GM18505 (cell line): ENCODE results near the gene NFIA.

Experiments
- ATAC-seq: cut with Tn5 transposase; IDR thresholded peaks from one replicate; pipeline ENCODE4 v1.9.1; 2021; ENCODE audit not compliant: unreplicated experiment
- POLR2A ChIP-seq: IDR thresholded peaks from 4 replicates; pipeline ENCODE4 v1.6.1; 2011; ENCODE audit warnings: borderline replicate concordance; ENCODE audit not compliant: insufficient read depth, insufficient read length; ENCODE audit errors: extremely low read depth

The NFIA gene

DNA sequence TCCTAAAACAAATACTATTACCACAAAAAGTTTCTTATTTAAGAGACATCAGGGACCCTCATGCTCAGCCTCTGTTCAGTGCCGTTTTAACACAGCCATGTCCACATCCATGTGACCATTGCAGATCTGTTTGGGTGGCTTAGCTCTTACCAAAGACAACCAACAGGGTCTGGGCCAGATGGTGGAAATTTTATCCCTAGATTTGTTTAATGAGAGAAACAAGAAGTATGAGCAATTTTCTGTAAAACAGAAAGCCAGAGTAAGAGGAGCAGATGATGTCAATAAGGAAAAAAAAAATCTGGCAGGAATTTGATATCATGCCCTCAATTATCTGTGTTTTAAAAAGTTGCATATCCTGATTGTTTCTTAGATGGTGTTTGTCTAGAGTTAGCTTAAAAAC lies 342.7 kb downstream of the NFIA start:
- no peak for TF ChIP-seq POLR2A
- ATAC-seq = no peak

- no peak for ATAC-seq
- TF ChIP-seq POLR2A = no peak
Measured at GRCh38 chr1:61426254-61426653, 343.9 kb downstream of the NFIA start.

DNA sequence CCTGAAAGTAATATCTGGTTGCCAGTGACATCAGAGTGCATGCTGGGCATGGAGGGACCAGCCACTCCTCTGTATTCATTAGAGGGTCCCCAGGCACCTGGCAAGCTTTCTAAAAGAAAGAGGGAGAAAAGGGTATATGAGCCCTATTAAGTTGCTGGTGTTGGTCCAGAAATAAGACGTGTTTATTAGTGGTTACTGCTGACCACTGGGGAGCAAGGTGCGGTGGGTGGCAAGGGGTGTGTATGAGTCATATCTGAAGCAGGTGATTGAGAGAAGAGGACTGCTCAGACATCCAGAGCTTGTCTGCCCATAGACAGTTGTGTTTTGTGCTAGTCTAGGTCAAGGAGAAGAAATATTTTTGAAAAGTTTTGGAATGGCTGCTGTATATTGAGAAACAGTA lies 344.5 kb downstream of the NFIA start:
- ATAC-seq = no peak
- TF ChIP-seq POLR2A = no peak

GRCh38 chr1:61427510-61427909 lies 345.1 kb downstream of the NFIA start:
- no peak for TF ChIP-seq POLR2A
- ATAC-seq = no peak

DNA sequence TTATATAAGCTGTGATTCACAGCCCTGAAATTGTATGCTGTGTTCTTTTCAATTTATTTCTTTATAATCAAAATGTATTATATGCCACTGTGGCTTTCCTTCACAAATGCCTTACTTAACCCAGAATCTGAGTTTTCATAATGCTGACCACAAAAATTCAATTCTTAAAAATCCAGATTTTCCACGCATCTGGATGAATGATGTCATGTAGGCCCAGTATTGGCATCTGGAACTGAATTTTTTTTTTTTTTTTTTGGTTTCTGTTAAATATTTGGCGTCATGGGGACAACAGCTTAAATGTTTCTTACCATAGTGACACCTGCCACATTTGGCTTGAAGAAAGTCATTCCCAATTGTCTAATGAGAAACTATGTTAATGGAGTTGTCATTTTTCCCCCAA lies 345.8 kb downstream of the NFIA start:
- no peak for ATAC-seq
- no peak for TF ChIP-seq POLR2A

- no peak for ATAC-seq
- no peak for TF ChIP-seq POLR2A
Measured at GRCh38 chr1:61432616-61433388, 350.4 kb downstream of the NFIA start.

- ATAC-seq = no peak
- no peak for TF ChIP-seq POLR2A
Measured at GRCh38 chr1:61433646-61434045, 351.3 kb downstream of the NFIA start.

GRCh38 chr1:61434276-61434675 lies 351.9 kb downstream of the NFIA start:
- TF ChIP-seq POLR2A = no peak
- no peak for ATAC-seq

GRCh38 chr1:61435226-61435625 lies 352.9 kb downstream of the NFIA start:
- no peak for ATAC-seq
- no peak for TF ChIP-seq POLR2A

DNA sequence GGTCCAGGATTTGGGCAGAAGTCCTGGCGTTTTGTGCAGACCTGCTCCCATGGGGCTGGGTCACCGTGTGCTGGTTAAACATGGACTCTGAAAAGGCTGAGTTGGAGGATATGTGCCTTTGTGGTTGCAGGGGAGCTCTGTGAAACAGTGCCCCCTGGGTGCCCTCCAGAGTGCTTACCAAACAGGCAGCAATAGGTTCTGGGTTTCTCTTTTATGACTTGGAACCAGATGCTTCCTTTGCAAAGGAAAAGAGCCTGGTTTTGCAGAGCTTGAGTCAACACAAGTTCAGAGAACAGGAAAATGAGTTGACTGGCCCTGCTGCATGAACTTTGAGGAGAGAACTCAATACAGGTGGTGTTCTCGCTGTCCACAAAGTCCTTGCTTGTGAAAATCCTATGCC lies 353.7 kb downstream of the NFIA start:
- no peak for TF ChIP-seq POLR2A
- ATAC-seq = no peak

- no peak for TF ChIP-seq POLR2A
- no peak for ATAC-seq
Measured at GRCh38 chr1:61436491-61437120, 354.2 kb downstream of the NFIA start.

- TF ChIP-seq POLR2A = no peak
- ATAC-seq = no peak
Measured at GRCh38 chr1:61439234-61439633, 356.9 kb downstream of the NFIA start.

DNA sequence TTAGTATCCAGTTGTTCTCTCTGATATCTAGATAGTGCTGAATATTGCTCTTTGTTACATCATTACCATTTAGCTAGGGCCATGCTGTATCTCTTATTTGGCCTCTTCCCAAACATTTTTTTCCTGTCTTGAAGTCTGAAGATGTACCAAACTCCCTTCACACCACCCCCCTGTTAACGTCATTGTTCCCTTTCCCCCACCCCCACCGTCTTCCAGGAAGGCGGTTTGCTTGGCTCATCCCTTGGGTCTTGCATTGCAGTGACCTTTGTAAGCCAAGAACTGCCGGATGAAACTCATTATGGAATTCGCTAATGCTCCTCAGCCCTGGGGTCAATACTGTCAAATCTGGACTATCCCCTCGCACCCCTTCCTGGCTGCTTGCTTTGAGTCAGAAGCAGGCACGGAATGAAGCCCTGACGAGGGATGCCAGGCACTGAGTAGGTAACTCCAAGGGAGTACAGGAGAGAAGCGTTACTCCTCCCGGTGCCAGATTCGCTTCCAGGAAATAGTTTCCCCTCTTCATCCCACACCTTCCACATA lies 359.4 kb downstream of the NFIA start:
- TF ChIP-seq POLR2A = no peak
- ATAC-seq = no peak

DNA sequence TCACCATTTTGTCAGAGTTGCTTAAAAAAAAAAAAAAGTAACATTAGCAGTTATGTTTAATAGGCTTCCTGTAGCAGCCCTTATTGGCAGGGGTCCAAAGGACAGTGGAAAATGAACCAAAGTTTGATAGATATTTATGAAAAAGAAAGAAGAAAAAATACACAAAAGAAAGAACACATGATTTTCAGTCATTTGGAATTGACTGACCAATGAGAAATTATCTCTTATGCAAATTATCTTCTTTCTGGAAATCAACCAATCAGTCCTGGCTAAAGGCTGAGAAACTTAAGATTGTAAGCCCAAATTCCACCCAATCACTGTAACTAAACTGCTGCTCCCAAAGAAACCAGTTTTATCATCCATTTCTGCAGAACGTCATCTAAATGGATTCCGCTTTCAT lies 360.2 kb downstream of the NFIA start:
- ATAC-seq = no peak
- no peak for TF ChIP-seq POLR2A
